DND-41 (cell line): ENCODE measurements around the gene THUMPD1.

Experiments
- ATAC-seq: fragments of 200-7000 bp; cut with Tn5 transposase; 3 replicates; pipeline ENCODE4 v1.9.1; 2021; ENCODE audit warnings: low read depth; ENCODE audit not compliant: insufficient read depth
- DNase-seq: peaks from one replicate; pipeline ENCODE4 v3.0.0-alpha.2; 2020
- H2AFZ ChIP-seq: 2 replicates; pipeline ENCODE4 v1.6.0; 2012; ENCODE audit warnings: low read depth, low read length
- H3K27ac ChIP-seq: 2 replicates; pipeline ENCODE4 v1.5.1; 2012; ENCODE audit warnings: low read length, inconsistent platforms
- H3K27me3 ChIP-seq: fragments of 200-600 bp; sonication (generic); 2 replicates; pipeline ENCODE4 v1.6.0; 2012; ENCODE audit warnings: low read length, mild to moderate bottlenecking, inconsistent platforms; ENCODE audit not compliant: insufficient read depth, poor library complexity
- H3K36me3 ChIP-seq: 2 replicates; pipeline ENCODE4 v1.5.1; 2012; ENCODE audit warnings: low read length, inconsistent platforms; ENCODE audit not compliant: insufficient read depth
- H3K4me1 ChIP-seq: 2 replicates; pipeline ENCODE4 v1.5.1; 2012; ENCODE audit warnings: mild to moderate bottlenecking, low read length; ENCODE audit not compliant: insufficient read depth
- H3K4me2 ChIP-seq: 2 replicates; pipeline ENCODE4 v1.6.0; 2012; ENCODE audit warnings: mild to moderate bottlenecking, moderate library complexity, low read length, inconsistent platforms; ENCODE audit not compliant: insufficient read depth
- H3K4me3 ChIP-seq, 2 experiments: fragments of 200-600 bp in 1 of 2; shearing (Covaris generic) in 1 of 2; 2 replicates each; pipeline ENCODE4 v1.5.1; 2012 to 2016; ENCODE audit warnings: inconsistent platforms in 2 of 2, low read length in 2 of 2, mild to moderate bottlenecking in 2 of 2, low read depth in 1 of 2, moderate library complexity in 1 of 2
- H3K79me2 ChIP-seq: 2 replicates; pipeline ENCODE4 v1.6.0; 2012; ENCODE audit warnings: low read length, inconsistent platforms; ENCODE audit not compliant: insufficient read depth
- H3K9ac ChIP-seq: 2 replicates; pipeline ENCODE4 v1.6.0; 2012; ENCODE audit warnings: low read depth, mild to moderate bottlenecking, inconsistent platforms, low read length, moderate library complexity
- H3K9me3 ChIP-seq: 2 replicates; pipeline ENCODE4 v1.5.1; 2012; ENCODE audit warnings: low read length, moderate library complexity, mild to moderate bottlenecking, inconsistent platforms; ENCODE audit not compliant: insufficient read depth, severe bottlenecking
- H4K20me1 ChIP-seq: 2 replicates; pipeline ENCODE4 v1.6.0; 2012; ENCODE audit warnings: low read length; ENCODE audit not compliant: insufficient read depth
- EZH2 ChIP-seq: IDR thresholded peaks from 3 replicates; pipeline ENCODE4 v1.6.1; 2012; ENCODE audit warnings: borderline replicate concordance, low read depth, mild to moderate bottlenecking, moderate library complexity, low read length, inconsistent platforms; ENCODE audit not compliant: severe bottlenecking
- TF ChIP-seq, protein P1 (sequence below): IDR thresholded peaks from 2 replicates; pipeline ENCODE4 v1.5.1; 2012; ENCODE audit warnings: borderline replicate concordance, low read length, moderate library complexity, mild to moderate bottlenecking; ENCODE audit not compliant: poor library complexity, severe bottlenecking; ENCODE audit errors: extremely low read depth

THUMPD1 gene

DNA sequence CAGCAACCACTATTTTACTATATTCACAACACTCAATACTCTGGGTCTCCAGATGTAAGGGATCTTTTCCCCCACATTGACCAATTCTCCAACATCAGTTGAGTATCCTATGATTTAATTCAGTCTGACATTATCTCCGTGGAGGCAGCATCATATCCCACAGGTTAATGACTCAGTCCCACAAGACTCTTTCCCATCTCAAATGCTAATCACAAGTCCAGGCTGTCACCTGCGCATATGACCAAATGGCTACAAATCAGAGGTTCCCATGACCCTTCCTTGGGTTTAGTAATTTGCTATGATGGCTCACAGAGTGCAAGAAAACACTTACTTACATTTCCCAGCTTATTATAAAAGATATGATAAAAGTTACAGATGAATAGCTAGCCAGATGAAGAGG, 40.9 kb upstream of the THUMPD1 start:
- H3K4me2 ChIP-seq: no peak overlapping the region
- no peak for ATAC-seq

DNA sequence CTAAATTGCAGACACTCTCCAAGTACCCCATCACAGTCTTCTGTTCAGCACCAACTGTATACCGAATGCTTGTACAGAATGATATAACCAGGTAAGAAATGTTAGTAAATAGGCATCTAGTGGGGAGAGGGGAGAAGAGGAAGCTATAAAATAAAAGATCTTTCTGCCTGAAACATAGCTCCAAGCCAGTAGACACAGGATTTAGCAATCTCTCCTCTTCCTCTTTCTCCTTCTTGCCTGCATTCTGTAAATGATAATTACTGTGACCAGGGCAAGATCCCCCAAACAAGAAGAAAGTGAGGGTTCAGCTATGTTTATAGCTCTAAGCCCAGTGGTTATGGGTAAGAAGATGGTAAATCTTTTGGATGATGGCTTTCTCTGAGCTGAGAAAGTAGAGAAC, 40.1 kb upstream of the THUMPD1 start:
- TF ChIP-seq, protein P1, sequence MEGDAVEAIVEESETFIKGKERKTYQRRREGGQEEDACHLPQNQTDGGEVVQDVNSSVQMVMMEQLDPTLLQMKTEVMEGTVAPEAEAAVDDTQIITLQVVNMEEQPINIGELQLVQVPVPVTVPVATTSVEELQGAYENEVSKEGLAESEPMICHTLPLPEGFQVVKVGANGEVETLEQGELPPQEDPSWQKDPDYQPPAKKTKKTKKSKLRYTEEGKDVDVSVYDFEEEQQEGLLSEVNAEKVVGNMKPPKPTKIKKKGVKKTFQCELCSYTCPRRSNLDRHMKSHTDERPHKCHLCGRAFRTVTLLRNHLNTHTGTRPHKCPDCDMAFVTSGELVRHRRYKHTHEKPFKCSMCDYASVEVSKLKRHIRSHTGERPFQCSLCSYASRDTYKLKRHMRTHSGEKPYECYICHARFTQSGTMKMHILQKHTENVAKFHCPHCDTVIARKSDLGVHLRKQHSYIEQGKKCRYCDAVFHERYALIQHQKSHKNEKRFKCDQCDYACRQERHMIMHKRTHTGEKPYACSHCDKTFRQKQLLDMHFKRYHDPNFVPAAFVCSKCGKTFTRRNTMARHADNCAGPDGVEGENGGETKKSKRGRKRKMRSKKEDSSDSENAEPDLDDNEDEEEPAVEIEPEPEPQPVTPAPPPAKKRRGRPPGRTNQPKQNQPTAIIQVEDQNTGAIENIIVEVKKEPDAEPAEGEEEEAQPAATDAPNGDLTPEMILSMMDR: no peak
- no peak for TF ChIP-seq EZH2
- Histone ChIP-seq H3K36me3 (no peaks in the 10 kb centered on the region), H4K20me1 (no peaks in the 10 kb centered on the region), H3K4me2 (no peak overlapping the region), H3K79me2 (no peaks in the 10 kb centered on the region), H2AFZ (no peak overlapping the region), H3K9me3 (no peaks in the 10 kb centered on the region), H3K27ac (no peak overlapping the region), H3K4me1 (no peaks in the 10 kb centered on the region), H3K9ac (no peak overlapping the region), H3K27me3 (no peaks in the 10 kb centered on the region), H3K4me3 (no peak overlapping the region)
- DNase-seq: no peak
- ATAC-seq: no peak

More for the DNA sequence above, 40.9 kb upstream of the THUMPD1 start:
- H4K20me1 ChIP-seq: no peaks in the 10 kb centered on the region
- no peak overlapping the region for H3K4me3 ChIP-seq
- H3K27me3 ChIP-seq: no peaks in the 10 kb centered on the region
- H3K27ac ChIP-seq: no peak overlapping the region
- H3K9ac ChIP-seq: no peak overlapping the region
- H2AFZ ChIP-seq: no peak overlapping the region
- no peak for DNase-seq
- H3K36me3 ChIP-seq: no peaks in the 10 kb centered on the region
- H3K79me2 ChIP-seq: no peaks in the 10 kb centered on the region
- no peaks in the 10 kb centered on the region for H3K4me1 ChIP-seq
- no peak for TF ChIP-seq EZH2
- TF ChIP-seq, protein P1: no peak
- no peaks in the 10 kb centered on the region for H3K9me3 ChIP-seq

DNA sequence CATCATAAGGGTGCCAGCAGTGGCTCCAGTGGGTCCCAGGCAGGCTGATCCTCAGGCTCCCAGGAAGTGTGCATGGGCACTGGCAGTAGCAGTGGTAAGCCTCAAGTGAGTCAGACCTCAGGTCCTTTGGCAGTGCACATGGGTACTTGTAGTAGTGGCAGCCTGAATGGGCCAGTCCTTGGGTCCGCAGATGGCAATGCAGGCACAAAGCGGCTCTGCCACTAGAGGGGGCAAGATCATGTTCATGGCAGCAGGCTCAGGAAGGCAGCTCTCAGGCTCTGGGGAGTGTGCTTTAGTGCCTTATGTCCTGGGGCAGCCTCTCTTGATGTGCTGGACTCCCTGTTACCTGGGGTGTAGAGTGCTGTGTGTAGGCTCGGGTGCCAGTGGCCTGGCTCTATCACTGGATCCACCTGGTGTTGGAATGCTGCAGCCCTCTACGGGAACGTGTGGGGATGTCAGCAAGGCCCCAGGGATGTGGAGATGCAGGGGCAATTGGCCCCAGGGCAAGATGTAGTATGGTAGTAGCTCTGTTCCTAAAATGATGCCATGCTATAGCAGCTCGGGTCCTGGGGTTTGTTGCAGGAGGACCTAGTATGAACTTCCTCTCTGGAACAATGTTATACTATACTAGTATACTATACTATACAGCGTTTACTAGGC, 33.2 kb upstream of the THUMPD1 start:
- no peaks in the 10 kb centered on the region for H3K36me3 ChIP-seq
- no peak overlapping the region for H3K9ac ChIP-seq
- H2AFZ ChIP-seq: no peak overlapping the region
- DNase-seq: peak; percentile 65
- no peaks in the 10 kb centered on the region for H3K9me3 ChIP-seq
- H3K4me1 ChIP-seq: no peaks in the 10 kb centered on the region
- H3K27me3 ChIP-seq: no peaks in the 10 kb centered on the region
- ATAC-seq: peak; percentile 94
- H4K20me1 ChIP-seq: no peaks in the 10 kb centered on the region; the same call in 1 of the 2 replicates
- H3K4me3 ChIP-seq: no peak overlapping the region
- TF ChIP-seq, protein P1: peak; percentile 80
- TF ChIP-seq EZH2: no peak
- H3K27ac ChIP-seq: no peak overlapping the region
- H3K79me2 ChIP-seq: no peaks in the 10 kb centered on the region
- H3K4me2 ChIP-seq: no peak overlapping the region
